Measurements from ENCODE around the gene NKX1-1. TPM values are rescaled to one million over a fixed set of nuclear protein-coding genes. Genes with fewer than 3 reads are reported as not detected.

Gene NKX1-1
- polyA plus RNA-seq, 1 donor (not counting 4 experiments of a cell fraction or from before 2014, with no cell fraction given) = not detected

DNA sequence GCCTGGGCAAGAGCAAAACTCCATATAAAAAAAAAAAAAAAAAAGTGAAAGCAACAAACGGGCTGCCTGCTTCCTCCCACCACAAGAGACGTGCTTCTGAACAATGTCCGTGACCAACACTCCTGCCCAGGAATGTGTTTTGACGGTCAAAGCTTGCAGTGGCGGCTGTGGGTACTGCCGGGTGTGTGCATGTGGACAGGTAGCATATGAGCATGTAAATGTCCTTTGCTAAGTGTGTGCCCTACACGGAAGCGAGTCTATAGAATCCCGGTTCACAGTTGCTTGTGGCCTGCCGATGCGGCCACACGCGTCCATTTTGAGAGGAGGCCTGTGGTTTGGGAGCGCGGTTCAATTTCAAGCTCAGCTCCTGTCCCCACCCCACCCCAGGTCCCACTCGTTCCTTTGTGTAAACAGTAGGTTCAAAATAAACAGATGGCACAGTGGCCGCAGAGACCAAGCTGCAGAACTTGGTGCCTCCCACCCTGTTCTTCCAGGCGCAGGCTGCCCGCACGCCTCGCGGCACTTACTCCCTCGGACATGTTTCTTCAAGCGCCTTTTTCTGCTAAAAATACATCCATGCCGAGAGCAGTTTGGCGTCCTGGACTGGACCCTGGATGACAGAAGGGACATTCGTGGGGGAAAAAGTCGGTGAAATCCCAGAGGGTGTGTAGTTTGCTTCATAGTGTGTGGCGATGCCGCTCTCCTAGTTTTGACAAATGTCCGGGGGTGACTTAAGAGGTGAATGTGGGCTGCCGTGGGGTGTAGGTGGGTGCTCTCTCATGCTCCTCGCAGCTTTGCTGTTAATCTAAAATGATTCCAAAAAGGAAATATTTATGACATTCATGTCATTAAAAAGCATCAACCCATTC, 11.5 kb upstream of the NKX1-1 start:
- Histone ChIP-seq H4K20me1 (ENCODE audit: control insufficient read depth, extremely low read depth, insufficient read depth, low read length) (peaks cover 2% of the 10 kb centered on the region), H3K79me2 (ENCODE audit: control insufficient read depth, insufficient read depth, low read length) (no peaks in the 10 kb centered on the region), H3K9me1 (ENCODE audit: control insufficient read depth, extremely low read depth, insufficient read depth, low read length) (no peaks in the 10 kb centered on the region), H3K9me3 (ENCODE audit: control insufficient read depth, low read depth, low read length) (no peaks in the 10 kb centered on the region), H3K4me1 (ENCODE audit: control insufficient read depth, extremely low read depth, insufficient read depth, low read length) (no peaks in the 10 kb centered on the region), H3K36me3 (ENCODE audit: control insufficient read depth in 2 of 2, extremely low read depth in 1 of 2, insufficient read depth in 2 of 2, low read length in 2 of 2) (no peaks in the 10 kb centered on the region), H3K9ac (ENCODE audit: control insufficient read depth, extremely low read depth, insufficient read depth, low read length) (no peak overlapping the region), H2AFZ (ENCODE audit: control insufficient read depth, low read length) (no peak overlapping the region), H3K4me3 (ENCODE audit: control insufficient read depth in 2 of 3, extremely low read depth in 1 of 3, insufficient read depth in 2 of 3, low read depth in 1 of 3, low read length in 3 of 3) (no peak overlapping the region), H3K27ac (ENCODE audit: control insufficient read depth, insufficient read depth, low read length) (no peak overlapping the region), H3K27me3 (ENCODE audit: control insufficient read depth, extremely low read depth, insufficient read depth, low read length) (peaks cover 29% of the 10 kb centered on the region), H3K4me2 (ENCODE audit: control insufficient read depth, extremely low read depth, insufficient read depth, low read depth, low read length) (no peak overlapping the region)
- FAIRE-seq (no peak), DNase-seq (ENCODE audit: low read depth, low spot score) (no peak)
- TF ChIP-seq EZH2 (IDR thresholded peaks at IDR 0.05; ENCODE audit: low read length) = no peak
- no peak for TF ChIP-seq CTCF (optimal IDR thresholded peaks at IDR 0.05 in 1 of 3, IDR thresholded peaks at IDR 0.05 in 1 of 3, conservative IDR thresholded peaks at IDR 0.05 in 1 of 3; ENCODE audit: extremely low read depth in 1 of 3, insufficient read depth in 2 of 3, low read length in 3 of 3)
- dilution Hi-C loops (cut with MboI; ENCODE audit: extremely low pct_ligation_motif_present, low sequenced_read_pairs) = loop anchor here (25.0 kb wide), 1 partner anchor 220 kb away; no protein-coding TSS in a partner anchor

DNA sequence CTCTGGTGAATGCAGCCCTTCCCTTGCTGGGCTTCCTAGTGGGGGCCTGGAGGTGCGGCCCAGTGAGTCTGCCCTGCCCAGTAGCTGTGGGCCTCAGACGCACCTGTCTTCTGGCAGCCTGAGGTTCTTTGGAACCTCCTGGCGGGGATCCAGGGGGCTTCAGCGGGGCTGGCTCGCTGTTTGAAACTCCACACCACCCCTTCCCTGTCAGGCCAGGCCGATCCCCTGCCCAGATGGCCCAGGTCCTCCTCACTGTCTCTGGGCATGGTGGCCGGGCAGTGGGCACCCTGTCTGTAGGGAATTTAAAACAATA, 10.7 kb upstream of the NKX1-1 start:
- Histone ChIP-seq H3K27me3 (ENCODE audit: control insufficient read depth, extremely low read depth, insufficient read depth, low read length) (peaks cover 35% of the 10 kb centered on the region), H3K27ac (ENCODE audit: control insufficient read depth, insufficient read depth, low read length) (no peak overlapping the region), H3K4me2 (ENCODE audit: control insufficient read depth, extremely low read depth, insufficient read depth, low read depth, low read length) (no peak overlapping the region), H2AFZ (ENCODE audit: control insufficient read depth, low read length) (no peak overlapping the region), H3K4me1 (ENCODE audit: control insufficient read depth, extremely low read depth, insufficient read depth, low read length) (no peaks in the 10 kb centered on the region), H4K20me1 (ENCODE audit: control insufficient read depth, extremely low read depth, insufficient read depth, low read length) (peaks cover 2% of the 10 kb centered on the region), H3K4me3 (ENCODE audit: control insufficient read depth in 2 of 3, extremely low read depth in 1 of 3, insufficient read depth in 2 of 3, low read depth in 1 of 3, low read length in 3 of 3) (no peak overlapping the region), H3K79me2 (ENCODE audit: control insufficient read depth, insufficient read depth, low read length) (no peaks in the 10 kb centered on the region), H3K9ac (ENCODE audit: control insufficient read depth, extremely low read depth, insufficient read depth, low read length) (no peak overlapping the region), H3K9me3 (ENCODE audit: control insufficient read depth, low read depth, low read length) (no peaks in the 10 kb centered on the region), H3K36me3 (ENCODE audit: control insufficient read depth in 2 of 2, extremely low read depth in 1 of 2, insufficient read depth in 2 of 2, low read length in 2 of 2) (no peaks in the 10 kb centered on the region), H3K9me1 (ENCODE audit: control insufficient read depth, extremely low read depth, insufficient read depth, low read length) (no peaks in the 10 kb centered on the region)
- no peak for DNase-seq (ENCODE audit: low read depth, low spot score)
- dilution Hi-C loops (cut with MboI; ENCODE audit: extremely low pct_ligation_motif_present, low sequenced_read_pairs) = loop anchor here (25.0 kb wide), 1 partner anchor 220 kb away; no protein-coding TSS in a partner anchor
- FAIRE-seq = no peak
- TF ChIP-seq EZH2 (IDR thresholded peaks at IDR 0.05; ENCODE audit: low read length) (no peak), CTCF (optimal IDR thresholded peaks at IDR 0.05 in 1 of 3, IDR thresholded peaks at IDR 0.05 in 1 of 3, conservative IDR thresholded peaks at IDR 0.05 in 1 of 3; ENCODE audit: extremely low read depth in 1 of 3, insufficient read depth in 2 of 3, low read length in 3 of 3) (no peak)
